RWPE2 (cell line): ENCODE results near the gene MAP4K4.

Experiments
- ATAC-seq: fragments of 200-7000 bp; cut with Tn5 transposase; 3 replicates; pipeline ENCODE4 v1.9.1; 2021; ENCODE audit warnings: low read depth
- DNase-seq: peaks from one replicate; pipeline ENCODE4 v3.0.0-alpha.2; 2020; ENCODE audit warnings: low spot score
- H3K27ac ChIP-seq: fragments of 450-650 bp; 2 replicates; pipeline ENCODE4 v1.5.1; 2017; ENCODE audit warnings: mild to moderate bottlenecking; ENCODE audit not compliant: poor library complexity, severe bottlenecking
- H3K27me3 ChIP-seq: fragments of 250-450 bp; sonication (Bioruptor Pico); 2 replicates; pipeline ENCODE4 v1.5.1; 2021; ENCODE audit warnings: mild to moderate bottlenecking, moderate library complexity; ENCODE audit not compliant: insufficient read depth, poor library complexity, severe bottlenecking
- H3K36me3 ChIP-seq: fragments of 250-450 bp; sonication (Bioruptor Pico); 2 replicates; pipeline ENCODE4 v1.5.1; 2020; ENCODE audit warnings: low read depth, mild to moderate bottlenecking, moderate library complexity
- H3K4me1 ChIP-seq: fragments of 250-450 bp; sonication (Bioruptor Pico); 2 replicates; pipeline ENCODE4 v1.5.1; 2021; ENCODE audit warnings: mild to moderate bottlenecking, moderate library complexity; ENCODE audit not compliant: insufficient read depth, poor library complexity, severe bottlenecking
- H3K4me3 ChIP-seq: fragments of 250-450 bp; sonication (Bioruptor Pico); 2 replicates; pipeline ENCODE4 v1.5.1; 2021; ENCODE audit warnings: mild to moderate bottlenecking, moderate library complexity; ENCODE audit not compliant: severe bottlenecking
- H3K9me3 ChIP-seq: fragments of 250-450 bp; sonication (Bioruptor Pico); 2 replicates; pipeline ENCODE4 v1.5.1; 2021; ENCODE audit warnings: mild to moderate bottlenecking, moderate library complexity; ENCODE audit not compliant: severe bottlenecking
- TF ChIP-seq, protein P1 (sequence below): fragments of 450-650 bp; IDR thresholded peaks from one replicate; pipeline ENCODE4 v1.5.1; 2017; ENCODE audit warnings: mild to moderate bottlenecking, moderate library complexity; ENCODE audit not compliant: poor library complexity, severe bottlenecking

Gene MAP4K4

GRCh38 chr2:101710471-101711318 is 13.2 kb downstream of the MAP4K4 start:
- H3K27me3 ChIP-seq, result no peaks in the 10 kb centered on the region
- H3K9me3 ChIP-seq, result no peaks in the 10 kb centered on the region
- DNase-seq, result no peak
- TF ChIP-seq, protein P1, sequence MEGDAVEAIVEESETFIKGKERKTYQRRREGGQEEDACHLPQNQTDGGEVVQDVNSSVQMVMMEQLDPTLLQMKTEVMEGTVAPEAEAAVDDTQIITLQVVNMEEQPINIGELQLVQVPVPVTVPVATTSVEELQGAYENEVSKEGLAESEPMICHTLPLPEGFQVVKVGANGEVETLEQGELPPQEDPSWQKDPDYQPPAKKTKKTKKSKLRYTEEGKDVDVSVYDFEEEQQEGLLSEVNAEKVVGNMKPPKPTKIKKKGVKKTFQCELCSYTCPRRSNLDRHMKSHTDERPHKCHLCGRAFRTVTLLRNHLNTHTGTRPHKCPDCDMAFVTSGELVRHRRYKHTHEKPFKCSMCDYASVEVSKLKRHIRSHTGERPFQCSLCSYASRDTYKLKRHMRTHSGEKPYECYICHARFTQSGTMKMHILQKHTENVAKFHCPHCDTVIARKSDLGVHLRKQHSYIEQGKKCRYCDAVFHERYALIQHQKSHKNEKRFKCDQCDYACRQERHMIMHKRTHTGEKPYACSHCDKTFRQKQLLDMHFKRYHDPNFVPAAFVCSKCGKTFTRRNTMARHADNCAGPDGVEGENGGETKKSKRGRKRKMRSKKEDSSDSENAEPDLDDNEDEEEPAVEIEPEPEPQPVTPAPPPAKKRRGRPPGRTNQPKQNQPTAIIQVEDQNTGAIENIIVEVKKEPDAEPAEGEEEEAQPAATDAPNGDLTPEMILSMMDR, result no peak
- H3K4me1 ChIP-seq, result peaks cover 39% of the 10 kb centered on the region
- ATAC-seq, result peak; percentile 74
- no peak overlapping the region for H3K4me3 ChIP-seq
- H3K27ac ChIP-seq, result no peak overlapping the region
- H3K36me3 ChIP-seq, result peaks cover 17% of the 10 kb centered on the region

GRCh38 chr2:101714118-101714517 is 16.6 kb downstream of the MAP4K4 start:
- no peak overlapping the region for H3K4me3 ChIP-seq
- no peak for ATAC-seq
- peaks cover 22% of the 10 kb centered on the region for H3K4me1 ChIP-seq
- no peak for DNase-seq
- no peaks in the 10 kb centered on the region for H3K9me3 ChIP-seq
- H3K27me3 ChIP-seq, result no peaks in the 10 kb centered on the region
- TF ChIP-seq, protein P1, result no peak
- peaks cover 13% of the 10 kb centered on the region for H3K36me3 ChIP-seq
- H3K27ac ChIP-seq, result no peak overlapping the region

- Histone ChIP-seq H3K4me3 (no peak overlapping the region), H3K9me3 (no peaks in the 10 kb centered on the region), H3K27me3 (no peaks in the 10 kb centered on the region), H3K4me1 (peaks cover 11% of the 10 kb centered on the region), H3K36me3 (peaks cover 13% of the 10 kb centered on the region), H3K27ac (no peak overlapping the region)
- DNase-seq (no peak), ATAC-seq (no peak)
- TF ChIP-seq, protein P1, result no peak
Observed at GRCh38 chr2:101717071-101717845, 19.8 kb downstream of the MAP4K4 start.

DNA sequence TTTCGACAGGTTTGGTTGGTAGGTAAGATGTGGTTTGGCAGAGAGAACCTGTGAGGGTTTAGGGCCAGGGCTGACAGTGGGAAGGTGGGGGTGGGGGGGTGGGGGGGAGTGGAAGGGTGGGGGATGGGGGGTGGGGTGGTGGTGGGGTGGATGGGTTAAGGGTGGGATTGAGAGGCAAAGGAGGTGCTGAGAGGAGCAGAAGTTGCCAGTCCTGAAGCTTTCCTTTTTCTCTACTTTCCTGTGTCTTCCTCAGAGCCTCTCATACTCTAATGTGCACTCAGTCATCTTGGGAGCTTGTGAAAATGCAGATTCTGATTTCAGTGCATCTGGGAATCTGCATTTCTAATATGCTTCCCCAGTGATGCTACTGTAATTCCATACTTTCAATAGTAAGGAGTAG is 21.0 kb downstream of the MAP4K4 start:
- ATAC-seq (no peak), DNase-seq (no peak)
- H3K27ac ChIP-seq, result peak overlapping the region; percentile 37
- H3K4me1 ChIP-seq, result peaks cover 11% of the 10 kb centered on the region
- peaks cover 13% of the 10 kb centered on the region for H3K36me3 ChIP-seq
- no peaks in the 10 kb centered on the region for H3K27me3 ChIP-seq
- H3K4me3 ChIP-seq, result no peak overlapping the region
- no peaks in the 10 kb centered on the region for H3K9me3 ChIP-seq
- TF ChIP-seq, protein P1, result no peak
